Liver (tissue), 2 donors: Measurements from ENCODE around the gene PFAS.

Source experiments
- CTCF ChIP-seq: fragments of 150-350 bp; IDR thresholded peaks from 2 replicates; pipeline ENCODE4 v1.5.1; 2017; ENCODE audit warnings: improper control_type of control experiment, low read depth, low read length; ENCODE audit not compliant: missing input control
- FOXA1 ChIP-seq: IDR thresholded peaks from 2 replicates; pipeline ENCODE4 v1.6.1; 2016; ENCODE audit warnings: antibody characterized with exemption
- MAX ChIP-seq: IDR thresholded peaks from 2 replicates; pipeline ENCODE4 v1.6.1; 2016; ENCODE audit warnings: antibody characterized with exemption
- REST ChIP-seq: IDR thresholded peaks from 2 replicates; pipeline ENCODE4 v1.6.1; 2016; ENCODE audit warnings: antibody characterized with exemption, mild to moderate bottlenecking
- donor health status: healthy.

- TF ChIP-seq CTCF (no peak), MAX (peak; percentile 81), REST (no peak), FOXA1 (peak; percentile 29)
Measured at GRCh38 chr17:8221663-8222379, 27.3 kb upstream of the PFAS start.
